GM12892 (cell line): ENCODE results near the gene KPTN.

Source experiments
- DNase-seq: peaks from one replicate; pipeline ENCODE4 v3.0.0; 2011; ENCODE audit not compliant: insufficient read length
- FAIRE-seq: peaks from 2 replicates; lab custom pipeline; 2011; peaks lifted over from hg19 to GRCh38; lab: Jason Lieb, UNC
- POLR2A ChIP-seq: IDR thresholded peaks from 2 replicates; pipeline ENCODE4 v1.6.1; 2011; ENCODE audit warnings: low read depth, low read length, control low read depth
- POLR2AphosphoS5 ChIP-seq: IDR thresholded peaks from 2 replicates; pipeline ENCODE4 v1.6.1; 2011; ENCODE audit warnings: low read depth, low read length, control low read depth
- TAF1 ChIP-seq: IDR thresholded peaks from 2 replicates; pipeline ENCODE4 v1.6.1; 2011; ENCODE audit warnings: low read depth, mild to moderate bottlenecking, control low read depth, low read length, borderline replicate concordance

KPTN gene

DNA sequence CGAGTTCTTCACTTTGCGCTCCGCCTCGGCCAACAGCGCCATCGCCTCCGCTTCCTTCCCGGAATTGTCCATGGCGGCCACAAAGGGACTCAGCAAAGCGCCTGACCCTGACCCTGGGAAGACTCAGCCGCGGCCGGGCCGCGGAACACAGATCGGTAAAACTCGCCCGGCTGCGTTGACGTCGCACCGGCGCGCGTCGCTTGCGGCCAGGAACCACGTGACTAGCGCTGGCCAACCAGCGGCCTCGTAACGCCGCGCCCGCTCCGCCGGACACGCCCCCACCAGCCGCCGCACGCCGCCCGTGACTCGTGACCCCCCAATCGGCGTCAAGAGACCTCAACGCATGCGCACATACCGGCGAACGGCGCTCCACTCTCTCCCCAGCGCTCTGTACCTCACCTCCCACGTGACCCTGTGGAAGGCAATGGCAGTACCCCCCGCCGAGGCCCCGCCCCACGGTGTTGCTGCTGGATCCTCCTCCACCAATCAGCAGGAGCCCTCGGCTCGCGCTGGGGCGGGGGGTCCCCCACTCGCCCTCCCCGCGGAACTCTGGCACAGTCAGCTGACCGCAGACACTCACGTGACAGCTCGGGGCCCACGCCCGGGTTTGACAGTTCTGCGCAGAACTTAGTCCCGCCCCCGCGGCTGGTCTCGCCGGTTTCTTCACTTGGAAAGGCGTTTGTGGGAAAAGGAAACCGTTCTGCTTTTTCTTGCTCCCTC, 31.0 kb upstream of the KPTN start, which contains the start of gene NAPA:
Gene NAPA, minus strand, starts transcription at position 195 of the 720 bp plus-strand sequence. Its CDS starts 123 bp downstream, at position 72.
- peak; percentile 65; the same call in 1 of the 2 replicates for TF ChIP-seq TAF1
- peak; percentile 81 for TF ChIP-seq POLR2AphosphoS5
- TF ChIP-seq POLR2A, result peak; percentile 89
- peak; percentile 97 for DNase-seq
- FAIRE-seq, result peak; percentile 98

- TF ChIP-seq TAF1, result no peak
- no peak for TF ChIP-seq POLR2A
- TF ChIP-seq POLR2AphosphoS5, result no peak
- FAIRE-seq (no peak), DNase-seq (no peak)
These were observed 30.3 kb upstream of the KPTN start for GRCh38 chr19:47514151-47514868.

DNA sequence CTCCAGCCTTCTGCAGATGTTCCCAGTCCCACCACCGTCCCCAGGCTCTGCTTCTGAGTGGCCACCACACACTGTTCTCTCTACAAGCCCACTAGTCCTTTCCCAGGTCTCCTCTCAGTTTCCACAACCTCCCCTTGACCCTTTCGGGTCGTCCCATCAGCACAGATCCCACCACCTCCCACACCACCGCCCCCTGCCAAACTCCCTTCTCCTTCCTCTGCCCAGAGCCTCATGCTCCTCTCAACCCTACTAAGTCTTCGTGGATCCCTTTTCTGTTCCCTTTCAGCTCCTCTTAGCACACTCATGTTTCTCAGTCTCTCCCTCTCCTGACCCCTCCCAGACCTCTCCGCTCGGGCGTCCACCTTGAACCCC, 28.9 kb upstream of the KPTN start:
- FAIRE-seq (no peak), DNase-seq (no peak)
- TF ChIP-seq TAF1, result no peak
- no peak for TF ChIP-seq POLR2AphosphoS5
- no peak for TF ChIP-seq POLR2A

DNA sequence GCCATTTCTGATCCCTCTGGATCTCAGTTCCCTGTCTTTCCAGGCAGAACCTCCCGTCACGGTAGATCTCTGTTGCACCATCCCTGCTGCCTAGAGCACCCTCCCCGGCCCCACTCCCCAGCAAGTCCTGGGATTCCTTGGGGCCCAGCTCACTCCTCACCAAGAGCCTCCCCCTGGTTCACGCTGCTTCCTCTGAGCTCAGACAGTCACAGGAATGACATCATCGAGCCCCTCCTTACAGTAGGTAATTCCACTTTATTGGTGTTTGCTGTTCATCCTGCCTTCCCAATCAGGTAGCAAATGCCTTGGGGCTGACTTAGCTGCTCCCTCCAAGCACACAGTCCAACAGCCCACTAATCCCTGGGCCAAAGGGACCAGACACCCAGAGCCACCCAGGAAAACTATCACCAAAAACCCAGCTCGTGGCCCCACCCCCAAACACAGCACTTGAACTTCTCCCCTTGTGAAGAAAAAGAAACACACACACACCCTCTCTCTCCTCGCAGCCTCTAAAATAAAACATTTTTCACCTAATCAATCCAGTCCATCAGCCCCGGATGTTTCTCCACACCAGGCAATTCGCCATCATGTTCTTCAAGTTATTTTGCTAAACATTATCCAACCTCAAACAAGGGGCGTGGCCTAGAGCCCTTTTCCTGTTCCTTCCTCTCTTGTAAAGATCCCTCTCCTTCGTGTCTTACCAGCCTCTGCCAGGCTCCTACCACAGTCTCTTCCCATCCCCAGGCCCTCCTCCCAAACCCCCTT, 28.3 kb upstream of the KPTN start:
- DNase-seq, result no peak
- FAIRE-seq, result no peak

GRCh38 chr19:47511681-47512080, 27.7 kb upstream of the KPTN start:
- no peak for FAIRE-seq
- DNase-seq, result no peak
- TF ChIP-seq POLR2AphosphoS5 (no peak), TAF1 (no peak), POLR2A (no peak)

More for the DNA sequence above, 28.3 kb upstream of the KPTN start:
- TF ChIP-seq POLR2A, result no peak
- no peak for TF ChIP-seq TAF1
- no peak for TF ChIP-seq POLR2AphosphoS5

- TF ChIP-seq POLR2A, result no peak
- no peak for TF ChIP-seq POLR2AphosphoS5
- no peak for TF ChIP-seq TAF1
- FAIRE-seq, result no peak
- DNase-seq, result no peak
These were observed 27.1 kb upstream of the KPTN start for GRCh38 chr19:47511128-47511517.

DNA sequence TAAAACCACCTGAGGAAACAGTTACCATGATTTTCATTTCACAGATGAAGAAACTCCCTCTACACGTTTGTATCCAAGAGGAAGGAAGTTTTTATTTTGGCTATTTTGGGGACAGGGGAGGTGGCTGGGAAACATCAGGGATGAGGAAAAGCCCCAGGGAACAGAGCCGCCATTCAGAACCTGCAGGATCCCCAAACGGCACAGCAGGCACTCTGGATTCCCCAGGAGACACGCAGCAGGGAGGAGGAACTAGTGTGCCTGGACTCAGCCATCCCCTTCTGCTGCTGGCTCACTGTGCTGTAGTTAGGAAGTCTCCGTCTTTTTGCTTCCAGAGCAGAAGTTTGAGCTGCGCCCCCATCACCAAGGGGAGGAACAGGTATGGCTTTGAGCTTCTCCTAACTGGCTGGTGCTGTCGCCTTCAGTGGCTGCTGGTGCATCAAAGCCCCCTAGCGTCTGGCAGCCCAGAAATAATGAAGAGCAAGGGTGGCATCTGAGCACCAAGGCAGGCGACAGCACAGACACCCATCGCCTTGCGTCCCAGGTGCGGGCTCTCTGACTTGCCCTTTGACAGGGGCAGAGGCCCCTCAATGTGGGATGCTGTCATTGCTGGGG, 26.6 kb upstream of the KPTN start:
- FAIRE-seq, result no peak
- DNase-seq, result no peak
- TF ChIP-seq TAF1, result no peak
- no peak for TF ChIP-seq POLR2A

GRCh38 chr19:47509973-47510372, 26.0 kb upstream of the KPTN start:
- DNase-seq, result no peak
- FAIRE-seq, result no peak
- TF ChIP-seq TAF1 (no peak), POLR2A (no peak), POLR2AphosphoS5 (no peak)

DNA sequence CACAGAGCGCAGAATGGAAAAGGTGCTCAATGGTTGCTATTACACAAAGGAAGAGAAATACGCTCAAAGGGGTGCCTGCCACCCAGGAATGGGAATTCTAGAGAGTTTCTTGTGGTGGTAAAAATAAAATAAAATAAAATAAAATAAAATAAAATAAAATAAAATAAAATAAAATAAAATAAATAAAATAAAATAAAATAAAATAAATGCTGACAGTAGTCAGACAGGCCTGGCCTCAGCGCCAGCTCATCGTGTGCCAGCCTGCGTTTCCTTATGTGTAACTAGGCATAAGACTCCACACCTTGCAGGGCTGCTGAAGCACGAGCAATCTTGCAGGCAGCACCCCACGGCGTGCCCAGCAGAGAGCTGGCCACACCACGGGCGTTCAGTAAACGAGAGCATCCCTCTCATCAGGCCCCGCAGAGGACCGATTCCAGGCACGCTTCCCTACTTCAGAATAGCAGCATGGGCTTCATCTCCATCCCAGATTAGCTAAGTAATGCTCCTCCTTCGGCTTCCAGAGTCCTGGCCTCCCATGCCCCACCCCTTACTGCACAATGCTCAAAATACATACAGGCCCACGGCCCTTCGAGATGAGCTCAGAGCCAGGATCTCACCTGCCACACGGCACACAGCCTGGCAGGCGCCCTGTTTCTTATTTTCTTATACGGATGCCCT, 25.3 kb upstream of the KPTN start:
- FAIRE-seq (no peak), DNase-seq (no peak)
- no peak for TF ChIP-seq POLR2AphosphoS5
- no peak for TF ChIP-seq POLR2A
- no peak for TF ChIP-seq TAF1

- FAIRE-seq, result no peak
- DNase-seq, result no peak
- TF ChIP-seq POLR2AphosphoS5, result no peak
These were observed 24.7 kb upstream of the KPTN start for GRCh38 chr19:47508721-47509120.
